ENCODE data around the gene KRIT1. TPM values are rescaled to one million over a fixed set of nuclear protein-coding genes. Genes with fewer than 3 reads are reported as not detected.

KRIT1 gene
- total RNA-seq, 1 donor from 2014 or later, result 45.3 TPM

- TF ChIP-seq CTCF (conservative IDR thresholded peaks at IDR 0.05; ENCODE audit: low read depth, low read length), result no peak
- H3K4me3 ChIP-seq (ENCODE audit: low read depth, low read length), result no peak overlapping the region
Measured at GRCh38 chr7:92156990-92157389, 88.7 kb downstream of the KRIT1 start.

GRCh38 chr7:92155108-92155739, 90.5 kb downstream of the KRIT1 start:
- H3K4me3 ChIP-seq (ENCODE audit: low read depth, low read length), result no peak overlapping the region
- no peak for DNase-seq (ENCODE audit: low read depth)
- TF ChIP-seq CTCF (conservative IDR thresholded peaks at IDR 0.05; ENCODE audit: low read depth, low read length), result no peak

More at GRCh38 chr7:92156990-92157389, 88.7 kb downstream of the KRIT1 start:
- no peak for DNase-seq (ENCODE audit: low read depth)

DNA sequence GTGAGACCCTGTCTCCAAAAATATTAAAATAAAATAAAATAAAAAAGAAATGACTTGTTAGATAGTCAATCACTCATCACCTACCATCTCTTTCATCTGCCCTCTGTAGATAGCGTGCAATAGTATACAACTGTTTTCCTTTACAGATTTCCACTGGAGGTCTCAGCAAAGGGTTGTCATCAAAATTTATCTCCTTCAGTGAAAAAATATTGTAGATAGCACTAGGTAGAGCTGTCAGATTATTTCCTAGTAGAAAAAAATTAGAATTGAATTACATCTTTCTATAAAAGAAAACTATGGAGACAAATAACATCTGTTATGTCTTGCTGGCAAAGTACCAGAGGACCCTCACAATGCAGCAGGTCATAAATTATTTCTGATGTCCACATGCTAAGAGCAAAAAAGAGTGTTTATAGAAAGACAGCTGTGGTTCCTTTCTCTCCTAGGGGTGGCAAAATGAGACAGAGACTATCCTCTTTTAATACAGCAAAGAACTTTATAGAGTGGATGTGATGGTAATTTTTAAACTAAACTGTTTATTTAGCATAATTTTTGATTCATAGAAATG, 95.2 kb downstream of the KRIT1 start:
- H3K4me3 ChIP-seq (ENCODE audit: low read depth, low read length), result no peak overlapping the region
- no peak for TF ChIP-seq CTCF (conservative IDR thresholded peaks at IDR 0.05; ENCODE audit: low read depth, low read length)
- no peak for DNase-seq (ENCODE audit: low read depth)

DNA sequence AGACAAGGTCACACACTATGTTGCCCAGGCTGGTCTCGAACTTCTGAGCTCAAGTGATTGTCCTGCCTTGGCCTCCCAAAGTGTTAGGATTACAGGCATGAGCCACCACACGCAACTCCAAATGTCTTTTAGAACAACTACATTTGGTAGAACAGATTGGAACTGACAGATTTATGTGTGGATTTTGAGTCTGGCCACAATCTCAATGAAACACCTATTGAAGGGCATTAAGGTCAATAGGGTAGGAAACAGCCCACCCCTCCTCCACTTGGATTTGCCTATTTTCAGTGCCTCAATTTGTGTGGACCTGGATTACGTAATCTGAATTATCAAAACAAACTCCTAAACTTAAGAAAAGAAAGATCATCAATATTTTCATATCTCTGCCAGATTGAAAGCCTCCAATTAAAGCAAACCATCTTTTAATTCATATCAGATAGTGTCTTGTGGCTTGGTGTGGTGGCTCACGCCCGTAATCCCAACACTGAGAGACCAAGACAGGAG, 95.9 kb downstream of the KRIT1 start:
- DNase-seq (ENCODE audit: low read depth), result no peak
- TF ChIP-seq CTCF (conservative IDR thresholded peaks at IDR 0.05; ENCODE audit: low read depth, low read length), result no peak
- no peak overlapping the region for H3K4me3 ChIP-seq (ENCODE audit: low read depth, low read length)

Other genes starting within 250 kb of the KRIT1 start
- gene CYP51A1, start 111.4 kb downstream of the KRIT1 start, total RNA-seq, result 74.8 and 149 TPM in 2 replicates
- not detected in 2 replicates for gene LRRD1, start 66.8 kb downstream of the KRIT1 start, total RNA-seq
- 20.9 and 27.3 TPM in 2 replicates for gene ANKIB1, start 60 bp upstream of the KRIT1 start, total RNA-seq
- gene GATAD1, start 201.6 kb upstream of the KRIT1 start, total RNA-seq, result 12.8 and 23.2 TPM in 2 replicates
- not detected in 2 replicates for gene ERVW-1, start 232.0 kb upstream of the KRIT1 start, total RNA-seq